ENCODE results near the gene PLXNA4. TPM values are rescaled to one million over a fixed set of nuclear protein-coding genes. Genes with fewer than 3 reads are reported as not detected.

Gene PLXNA4
- total and polyA plus RNA-seq, 9 of the 15 experiments (the other 6 are each of a cell fraction or from before 2014, with no cell fraction given): under 0.01 to 0.09 TPM; not detected in 7

DNA sequence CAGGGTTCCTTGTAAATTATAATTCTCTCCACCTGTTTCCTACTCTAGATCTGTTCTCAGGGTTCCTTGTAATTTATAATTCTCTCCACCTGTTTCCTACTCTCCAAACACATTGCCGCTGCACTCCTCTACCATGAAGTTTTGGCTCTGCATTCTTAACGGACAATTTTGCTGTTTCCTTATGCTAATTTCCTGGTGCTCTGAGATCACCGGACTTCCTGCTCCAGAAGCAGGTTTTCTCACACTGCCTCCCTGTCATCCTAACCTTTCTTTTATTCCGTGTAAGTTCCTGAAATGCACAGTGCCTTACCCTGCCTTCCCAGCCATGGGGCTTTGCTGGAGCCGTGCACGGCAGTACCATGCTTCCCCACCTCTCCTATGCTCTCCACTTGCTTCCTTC is 256.8 kb downstream of the PLXNA4 start (continued):
- TF ChIP-seq SFPQ (IDR thresholded peaks at IDR 0.05; ENCODE audit: low read depth, low read length): no peak
- no peak for TF ChIP-seq GTF2F1 (IDR thresholded peaks at IDR 0.05; ENCODE audit: low read depth, low read length)
- TF ChIP-seq HNRNPLL (IDR thresholded peaks at IDR 0.05; ENCODE audit: low read depth, low read length, poor library complexity, severe bottlenecking): no peak
- no peak for TF ChIP-seq GATAD2B (IDR thresholded peaks at IDR 0.05; ENCODE audit: borderline replicate concordance)
- TF ChIP-seq U2AF1 (optimal IDR thresholded peaks at IDR 0.05; ENCODE audit: low read depth, low read length): no peak
- no peak for TF ChIP-seq HBP1 (CRISPR knock-in tag; IDR thresholded peaks at IDR 0.05)
- TF ChIP-seq CBX5 (IDR thresholded peaks at IDR 0.05; ENCODE audit: borderline replicate concordance, low read depth): no peak
- no peak for TF ChIP-seq RNF2 (IDR thresholded peaks at IDR 0.05)
- TF ChIP-seq ZNF518B (CRISPR knock-in tag; IDR thresholded peaks at IDR 0.05): no peak
